ENCODE measurements around the gene TBX18. TPM values are rescaled to one million over a fixed set of nuclear protein-coding genes. Genes with fewer than 3 reads are reported as not detected.

TBX18 gene
- total RNA-seq, 4 donors from 2014 or later: 0.62 to 4.2 (median 2.7) TPM

- no peaks in the 10 kb centered on the region for H3K4me1 ChIP-seq
- DNase-seq (ENCODE audit: low spot score in 2 of 2): no peak
- no peaks in the 10 kb centered on the region for H3K9me3 ChIP-seq
- H3K27ac ChIP-seq: no peak overlapping the region
- H3K36me3 ChIP-seq: no peaks in the 10 kb centered on the region
- no peak for TF ChIP-seq CTCF (IDR thresholded peaks at IDR 0.05)
- TF ChIP-seq POLR2AphosphoS5 (IDR thresholded peaks at IDR 0.05): no peak
- TF ChIP-seq EP300 (IDR thresholded peaks at IDR 0.05): no peak
- no peak for TF ChIP-seq POLR2A (IDR thresholded peaks at IDR 0.05)
- no peak overlapping the region for H3K4me3 ChIP-seq
- H3K27me3 ChIP-seq: no peaks in the 10 kb centered on the region
Observed at GRCh38 chr6:84789170-84789569, 24.8 kb upstream of the TBX18 start.

GRCh38 chr6:84788689-84789088 lies 24.3 kb upstream of the TBX18 start:
- Histone ChIP-seq H3K4me3 (no peak overlapping the region), H3K36me3 (no peaks in the 10 kb centered on the region), H3K4me1 (no peaks in the 10 kb centered on the region), H3K27me3 (no peaks in the 10 kb centered on the region), H3K9me3 (no peaks in the 10 kb centered on the region), H3K27ac (no peak overlapping the region)
- DNase-seq (ENCODE audit: low spot score in 2 of 2): no peak
- WGBS: 75% methylated on average over 2 of the region's 2 CpGs
- TF ChIP-seq EP300 (IDR thresholded peaks at IDR 0.05): no peak
- no peak for TF ChIP-seq POLR2AphosphoS5 (IDR thresholded peaks at IDR 0.05)
- TF ChIP-seq CTCF (IDR thresholded peaks at IDR 0.05): no peak
- no peak for TF ChIP-seq POLR2A (IDR thresholded peaks at IDR 0.05)

- TF ChIP-seq POLR2A (IDR thresholded peaks at IDR 0.05) (no peak), POLR2AphosphoS5 (IDR thresholded peaks at IDR 0.05) (no peak), CTCF (IDR thresholded peaks at IDR 0.05) (no peak), EP300 (IDR thresholded peaks at IDR 0.05) (no peak)
- H3K27ac ChIP-seq: no peak overlapping the region
- WGBS: 37% methylated on average over 1 of the region's 1 CpG
- no peaks in the 10 kb centered on the region for H3K9me3 ChIP-seq
- H3K27me3 ChIP-seq: no peaks in the 10 kb centered on the region
- no peaks in the 10 kb centered on the region for H3K4me1 ChIP-seq
- no peak overlapping the region for H3K4me3 ChIP-seq
- H3K36me3 ChIP-seq: no peaks in the 10 kb centered on the region
- no peak for DNase-seq (ENCODE audit: low spot score in 2 of 2)
Observed at GRCh38 chr6:84785671-84786070, 21.3 kb upstream of the TBX18 start.

GRCh38 chr6:84779917-84780316 lies 15.5 kb upstream of the TBX18 start:
- H3K27me3 ChIP-seq: peaks cover 33% of the 10 kb centered on the region
- H3K4me3 ChIP-seq: no peak overlapping the region
- H3K36me3 ChIP-seq: no peaks in the 10 kb centered on the region
- H3K9me3 ChIP-seq: no peaks in the 10 kb centered on the region
- no peak overlapping the region for H3K27ac ChIP-seq
- TF ChIP-seq POLR2AphosphoS5 (IDR thresholded peaks at IDR 0.05): no peak
- no peak for TF ChIP-seq EP300 (IDR thresholded peaks at IDR 0.05)
- TF ChIP-seq CTCF (IDR thresholded peaks at IDR 0.05): no peak
- H3K4me1 ChIP-seq: peaks cover 2% of the 10 kb centered on the region
- WGBS: 89% methylated on average over 2 of the region's 2 CpGs
- no peak for DNase-seq (ENCODE audit: low spot score in 2 of 2)

GRCh38 chr6:84779380-84779779 lies 15.0 kb upstream of the TBX18 start:
- 59% methylated on average over 1 of the region's 1 CpG for WGBS
- Histone ChIP-seq H3K4me1 (peaks cover 7% of the 10 kb centered on the region), H3K36me3 (no peaks in the 10 kb centered on the region), H3K27me3 (peaks cover 38% of the 10 kb centered on the region), H3K9me3 (no peaks in the 10 kb centered on the region), H3K27ac (no peak overlapping the region), H3K4me3 (no peak overlapping the region)
- no peak for TF ChIP-seq POLR2A (IDR thresholded peaks at IDR 0.05)
- no peak for TF ChIP-seq POLR2AphosphoS5 (IDR thresholded peaks at IDR 0.05)
- TF ChIP-seq CTCF (IDR thresholded peaks at IDR 0.05): no peak
- no peak for TF ChIP-seq EP300 (IDR thresholded peaks at IDR 0.05)
- DNase-seq (ENCODE audit: low spot score in 2 of 2): no peak

Measured in suprapubic skin (tissue), 4 donors.